ENCODE results near the gene DLG3.

GRCh38 chrX:70505451-70505841, 60.8 kb downstream of the DLG3 start:
- no peak for TF ChIP-seq EP300 (IDR thresholded peaks at IDR 0.05; ENCODE audit: low read depth)
- TF ChIP-seq, protein P1, sequence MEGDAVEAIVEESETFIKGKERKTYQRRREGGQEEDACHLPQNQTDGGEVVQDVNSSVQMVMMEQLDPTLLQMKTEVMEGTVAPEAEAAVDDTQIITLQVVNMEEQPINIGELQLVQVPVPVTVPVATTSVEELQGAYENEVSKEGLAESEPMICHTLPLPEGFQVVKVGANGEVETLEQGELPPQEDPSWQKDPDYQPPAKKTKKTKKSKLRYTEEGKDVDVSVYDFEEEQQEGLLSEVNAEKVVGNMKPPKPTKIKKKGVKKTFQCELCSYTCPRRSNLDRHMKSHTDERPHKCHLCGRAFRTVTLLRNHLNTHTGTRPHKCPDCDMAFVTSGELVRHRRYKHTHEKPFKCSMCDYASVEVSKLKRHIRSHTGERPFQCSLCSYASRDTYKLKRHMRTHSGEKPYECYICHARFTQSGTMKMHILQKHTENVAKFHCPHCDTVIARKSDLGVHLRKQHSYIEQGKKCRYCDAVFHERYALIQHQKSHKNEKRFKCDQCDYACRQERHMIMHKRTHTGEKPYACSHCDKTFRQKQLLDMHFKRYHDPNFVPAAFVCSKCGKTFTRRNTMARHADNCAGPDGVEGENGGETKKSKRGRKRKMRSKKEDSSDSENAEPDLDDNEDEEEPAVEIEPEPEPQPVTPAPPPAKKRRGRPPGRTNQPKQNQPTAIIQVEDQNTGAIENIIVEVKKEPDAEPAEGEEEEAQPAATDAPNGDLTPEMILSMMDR (IDR thresholded peaks at IDR 0.05) = no peak
- no peak for TF ChIP-seq POLR2AphosphoS5 (IDR thresholded peaks at IDR 0.05)

Data from transverse colon (tissue), 4 donors.